HG02943 (cell line): Measurements from ENCODE around the gene C10orf90.

Experiments
- ATAC-seq: cut with Tn5 transposase; IDR thresholded peaks from one replicate; pipeline ENCODE4 v1.9.1; 2021; ENCODE audit warnings: mild to moderate bottlenecking, low read depth, moderate library complexity; ENCODE audit not compliant: unreplicated experiment

C10orf90 gene, protein sequence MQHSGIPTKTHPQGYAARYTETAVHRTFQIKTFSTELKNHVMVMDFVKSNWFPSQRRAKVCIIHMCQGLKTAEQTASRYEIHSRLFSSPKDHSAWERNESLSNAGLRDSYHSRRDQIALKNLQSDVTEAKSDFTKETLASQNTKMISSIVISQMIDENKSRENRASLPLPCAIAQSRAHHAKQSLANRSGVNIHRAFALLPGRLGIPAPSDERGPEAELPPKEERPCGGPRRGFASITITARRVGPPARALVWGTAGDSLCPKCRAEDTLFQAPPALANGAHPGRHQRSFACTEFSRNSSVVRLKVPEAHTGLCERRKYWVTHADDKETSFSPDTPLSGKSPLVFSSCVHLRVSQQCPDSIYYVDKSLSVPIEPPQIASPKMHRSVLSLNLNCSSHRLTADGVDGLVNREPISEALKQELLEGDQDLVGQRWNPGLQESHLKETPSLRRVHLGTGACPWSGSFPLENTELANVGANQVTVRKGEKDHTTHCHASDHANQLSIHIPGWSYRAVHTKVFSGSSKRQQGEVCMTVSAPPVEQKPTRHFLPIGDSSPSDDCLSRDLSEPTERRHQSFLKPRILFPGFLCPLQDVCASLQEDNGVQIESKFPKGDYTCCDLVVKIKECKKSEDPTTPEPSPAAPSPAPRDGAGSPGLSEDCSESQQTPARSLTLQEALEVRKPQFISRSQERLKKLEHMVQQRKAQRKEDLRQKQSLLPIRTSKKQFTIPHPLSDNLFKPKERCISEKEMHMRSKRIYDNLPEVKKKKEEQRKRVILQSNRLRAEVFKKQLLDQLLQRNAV

DNA sequence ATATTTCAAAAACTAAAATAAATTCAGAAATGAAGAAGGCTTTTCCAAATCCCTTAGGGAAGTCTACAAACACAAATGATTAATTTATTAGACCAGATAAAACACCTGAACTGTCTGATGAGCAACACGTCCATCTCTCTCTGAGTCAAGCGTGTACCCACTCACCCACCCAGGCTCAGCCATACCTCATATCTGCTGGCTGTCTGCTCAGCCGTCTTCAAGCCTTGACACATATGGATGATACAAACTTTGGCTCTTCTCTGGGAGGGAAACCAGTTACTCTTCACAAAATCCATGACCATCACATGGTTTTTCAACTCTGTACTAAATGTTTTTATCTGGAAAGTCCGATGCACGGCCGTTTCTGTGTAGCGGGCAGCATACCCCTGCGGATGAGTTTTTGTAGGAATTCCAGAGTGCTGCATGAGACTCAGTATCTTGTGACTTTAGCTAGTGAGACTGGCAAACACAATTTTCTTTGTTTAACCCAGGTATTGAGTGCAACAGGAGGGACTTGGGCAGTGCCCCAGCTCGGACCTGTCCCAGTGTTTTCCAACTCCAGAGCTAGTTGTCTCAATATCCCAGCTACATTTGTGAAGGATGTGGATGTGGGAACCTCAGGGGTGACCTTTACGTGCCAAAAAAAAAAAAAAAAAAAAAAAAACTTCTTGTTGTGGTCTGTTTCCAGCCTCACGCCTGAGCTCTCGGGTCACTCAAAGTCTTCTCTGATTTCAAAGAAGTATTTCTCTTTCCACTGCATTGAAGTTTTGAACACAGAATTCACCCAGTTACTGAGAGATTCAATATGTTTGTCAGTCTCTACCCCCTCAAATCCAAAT lies at the start of gene C10orf90:
Gene C10orf90 (minus strand): TSS at position 638 of the 839 bp plus-strand sequence. CDS start 213 bp downstream, at position 425.
- no peak for ATAC-seq

DNA sequence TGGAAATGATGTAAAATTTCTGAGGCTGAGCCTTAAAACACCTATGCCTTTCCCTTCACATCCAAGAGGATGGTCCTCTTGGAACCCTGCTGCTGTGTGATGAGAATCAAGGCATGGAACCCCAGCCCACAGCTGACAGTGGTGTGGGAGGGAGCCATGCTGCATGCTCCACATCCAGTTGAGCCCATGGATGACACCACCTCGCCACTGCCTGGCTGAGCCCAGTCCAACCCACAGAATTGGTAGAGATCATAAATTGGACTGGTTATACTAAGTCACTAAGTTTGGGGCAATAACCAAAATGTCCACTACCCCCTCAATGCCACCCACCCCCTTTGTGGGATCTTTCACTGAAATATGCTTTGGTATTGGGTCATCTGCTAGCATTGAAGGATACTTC lies 45.9 kb upstream of the C10orf90 start:
- no peak for ATAC-seq

- ATAC-seq = no peak
Observed at GRCh38 chr10:126713594-126713993, 43.1 kb upstream of the C10orf90 start.

- no peak for ATAC-seq
Observed at GRCh38 chr10:126712681-126713080, 42.2 kb upstream of the C10orf90 start.

- ATAC-seq = no peak
Observed at GRCh38 chr10:126705951-126706565, 35.6 kb upstream of the C10orf90 start.

DNA sequence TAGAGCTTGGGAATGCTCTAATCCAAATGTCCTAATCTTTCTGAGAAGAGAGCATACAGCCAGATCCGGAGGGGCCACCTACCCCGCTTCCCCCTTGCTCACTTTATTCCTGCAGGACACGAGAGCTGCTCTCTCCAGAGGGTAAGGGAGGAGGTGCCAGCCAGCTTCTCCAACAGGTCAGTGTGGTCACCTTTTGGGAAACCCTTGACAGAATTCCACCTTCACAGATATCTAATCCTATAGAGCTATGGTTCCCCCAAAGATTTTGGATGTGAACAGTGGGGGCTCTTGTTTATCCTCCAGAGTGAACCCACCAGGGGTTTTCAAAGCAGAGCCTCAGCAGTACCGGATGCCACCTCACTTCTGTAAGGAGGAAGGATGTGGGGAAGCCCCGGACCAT lies 34.6 kb upstream of the C10orf90 start:
- ATAC-seq = no peak

- ATAC-seq = no peak
Observed at GRCh38 chr10:126704649-126705048, 34.2 kb upstream of the C10orf90 start.

GRCh38 chr10:126702181-126702580 lies 31.7 kb upstream of the C10orf90 start:
- no peak for ATAC-seq

DNA sequence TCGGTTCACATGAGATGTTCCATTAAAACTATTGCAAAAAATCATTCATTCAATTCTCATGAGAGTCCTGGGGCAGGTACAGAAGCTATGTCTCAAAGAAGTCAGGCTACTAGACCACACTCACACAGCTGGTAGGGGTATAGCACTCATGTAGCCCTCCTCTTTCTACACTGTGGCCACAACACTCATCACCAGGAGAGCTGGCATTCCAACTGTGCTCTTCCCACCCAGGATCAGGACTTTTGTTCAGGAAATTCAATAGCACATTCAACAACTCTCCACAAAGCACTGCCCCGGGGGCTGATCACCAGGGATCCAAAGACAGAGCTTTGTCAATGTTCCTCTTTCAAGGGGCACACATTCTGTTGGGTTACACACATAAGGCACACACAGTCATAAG lies 31.0 kb upstream of the C10orf90 start:
- ATAC-seq = no peak

- no peak for ATAC-seq
Observed at GRCh38 chr10:126696684-126697083, 26.2 kb upstream of the C10orf90 start.

- no peak for ATAC-seq
Observed at GRCh38 chr10:126691456-126691855, 21.0 kb upstream of the C10orf90 start.

GRCh38 chr10:126690534-126690933 lies 20.0 kb upstream of the C10orf90 start:
- ATAC-seq = no peak

GRCh38 chr10:126689461-126689994 lies 19.0 kb upstream of the C10orf90 start:
- ATAC-seq = no peak

GRCh38 chr10:126687121-126687606 lies 16.7 kb upstream of the C10orf90 start:
- ATAC-seq = no peak

- ATAC-seq = no peak
Observed at GRCh38 chr10:126686719-126687118, 16.2 kb upstream of the C10orf90 start.

- no peak for ATAC-seq
Observed at GRCh38 chr10:126686268-126686667, 15.8 kb upstream of the C10orf90 start.

DNA sequence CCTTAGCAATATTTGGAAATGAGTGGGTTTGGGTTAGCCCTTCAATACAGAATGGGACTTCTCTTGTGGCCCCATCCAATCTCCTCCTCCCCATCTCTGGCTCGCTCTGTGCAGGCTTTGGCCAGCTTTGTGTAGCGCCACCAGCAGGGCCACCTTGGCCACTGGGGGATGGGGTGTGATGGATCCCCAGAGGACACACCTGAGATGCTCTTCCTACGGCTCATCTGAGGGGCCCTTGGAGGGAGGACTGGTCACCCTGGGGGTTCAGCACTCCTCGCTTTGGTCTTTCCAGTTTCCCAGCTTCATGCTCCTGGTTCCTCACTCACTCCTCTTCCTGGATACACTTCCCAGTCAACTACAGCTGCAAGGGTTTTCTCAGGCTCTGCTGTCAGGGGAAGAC lies 15.3 kb upstream of the C10orf90 start:
- ATAC-seq = no peak

DNA sequence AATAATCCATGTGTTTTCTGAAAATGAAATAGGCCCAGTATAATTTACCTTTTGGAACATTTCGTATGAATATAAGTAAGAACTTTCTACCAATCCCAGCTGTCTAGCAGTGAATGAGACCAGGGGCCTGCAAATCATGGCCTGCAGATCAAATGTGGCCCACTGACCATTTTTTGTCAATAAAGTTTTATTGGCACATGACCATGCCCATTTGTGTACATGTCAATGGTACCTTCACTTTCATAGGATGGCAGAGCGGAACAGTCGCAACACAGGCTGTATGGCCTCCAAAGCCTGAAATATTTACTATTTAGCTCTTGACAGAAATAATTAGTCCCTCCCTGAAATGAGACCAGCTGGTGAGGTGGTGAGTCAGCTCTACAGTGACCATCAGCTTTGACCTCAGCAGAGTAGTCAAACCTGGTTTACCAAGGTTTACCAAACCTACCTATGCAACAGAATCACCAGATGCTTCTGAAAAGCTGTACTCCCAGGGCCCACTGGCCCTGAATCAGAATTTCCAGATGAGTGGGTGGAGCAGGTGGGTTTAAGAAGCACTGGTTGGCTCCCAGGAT lies 13.8 kb upstream of the C10orf90 start:
- no peak for ATAC-seq

DNA sequence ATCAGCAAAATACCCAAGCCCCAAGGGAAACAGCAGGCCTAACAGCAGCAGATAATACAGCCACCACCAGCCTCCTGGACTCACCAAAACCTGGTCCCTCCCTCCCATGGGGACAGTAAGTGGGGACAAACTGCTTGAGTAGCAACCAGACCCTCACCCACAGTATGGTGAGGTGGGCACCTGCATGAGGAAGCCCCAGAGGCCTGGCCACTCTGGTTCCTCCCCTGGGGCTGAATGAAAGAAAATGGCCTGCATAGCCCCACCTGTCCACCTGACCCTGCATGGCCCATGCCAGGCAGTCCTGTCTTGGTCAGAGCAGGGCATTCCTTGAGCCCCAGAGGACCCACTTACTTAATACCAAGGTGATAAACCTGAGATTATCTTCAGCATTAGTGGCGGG lies 13.0 kb upstream of the C10orf90 start:
- ATAC-seq = no peak
